GM18870 (cell line): ENCODE measurements around the gene RFESD.
"Not testable (repeated sequence)": the region's sequence is repeated elsewhere in the genome, so short reads cannot be mapped to it uniquely, and the experiment has no call there.

Experiments
- ATAC-seq: cut with Tn5 transposase; IDR thresholded peaks from one replicate; pipeline ENCODE4 v1.9.1; 2021; ENCODE audit warnings: moderate library complexity; ENCODE audit not compliant: unreplicated experiment

The RFESD gene

GRCh38 chr5:95627971-95628810 lies 18.4 kb upstream of the RFESD start:
- ATAC-seq: no peak

- ATAC-seq: no peak
Observed at GRCh38 chr5:95628933-95629332, 17.6 kb upstream of the RFESD start.

- no peak for ATAC-seq
Observed at GRCh38 chr5:95630394-95630917, 16.1 kb upstream of the RFESD start.

GRCh38 chr5:95631255-95631958 lies 15.2 kb upstream of the RFESD start:
- peak; percentile 15 for ATAC-seq

- peak; percentile 93 for ATAC-seq
Observed at GRCh38 chr5:95631991-95632675, 14.4 kb upstream of the RFESD start.

GRCh38 chr5:95632942-95633341 lies 13.6 kb upstream of the RFESD start:
- ATAC-seq: not testable (repeated sequence)

- no peak for ATAC-seq
Observed at GRCh38 chr5:95633671-95634070, 12.9 kb upstream of the RFESD start.

- no peak for ATAC-seq
Observed at GRCh38 chr5:95634081-95634480, 12.5 kb upstream of the RFESD start.

GRCh38 chr5:95638632-95639031 lies 7.9 kb upstream of the RFESD start:
- ATAC-seq: no peak

- ATAC-seq: no peak
Observed at GRCh38 chr5:95641741-95642220, 4.8 kb upstream of the RFESD start.

GRCh38 chr5:95643152-95643551 lies 3.4 kb upstream of the RFESD start:
- ATAC-seq: no peak

GRCh38 chr5:95644351-95645042 lies 2.1 kb upstream of the RFESD start:
- peak; percentile 52 for ATAC-seq

- not testable (repeated sequence) for ATAC-seq
Observed at GRCh38 chr5:95646226-95646568, 380 bp upstream of the RFESD start.

GRCh38 chr5:95647886-95648860 lies 1.6 kb downstream of the RFESD start:
- no peak for ATAC-seq

- ATAC-seq: no peak
Observed at GRCh38 chr5:95649274-95649673, 2.7 kb downstream of the RFESD start.

GRCh38 chr5:95649842-95650620 lies 3.5 kb downstream of the RFESD start:
- no peak for ATAC-seq

GRCh38 chr5:95652849-95653248 lies 6.3 kb downstream of the RFESD start:
- ATAC-seq: no peak

GRCh38 chr5:95654196-95654595 lies 7.6 kb downstream of the RFESD start:
- ATAC-seq: no peak

GRCh38 chr5:95655575-95655974 lies 9.0 kb downstream of the RFESD start:
- no peak for ATAC-seq
